Loucy (cell line): Measurements from ENCODE around the gene EBI3.

Experiments used
- H2AFZ ChIP-seq: fragments of 200-600 bp; sonication (generic); 2 replicates; pipeline ENCODE4 v1.6.0; 2016; ENCODE audit warnings: antibody characterized with exemption, mild to moderate bottlenecking, low read length, moderate library complexity
- H3F3A ChIP-seq: fragments of 200-600 bp; 2 replicates; pipeline ENCODE4 v1.6.0; 2016; ENCODE audit warnings: antibody characterized with exemption, low read depth, mild to moderate bottlenecking
- H3K27me3 ChIP-seq: fragments of 200-600 bp; sonication (generic); 2 replicates; pipeline ENCODE4 v1.6.1; 2014; ENCODE audit warnings: low read length, mild to moderate bottlenecking; ENCODE audit not compliant: insufficient read depth, poor library complexity, severe bottlenecking
- H3K36me3 ChIP-seq: fragments of 200-600 bp; sonication (generic); 2 replicates; pipeline ENCODE4 v1.6.1; 2016; ENCODE audit warnings: low read length; ENCODE audit not compliant: insufficient read depth
- H3K4me1 ChIP-seq: fragments of 200-600 bp; sonication (generic); 2 replicates; pipeline ENCODE4 v1.5.1; 2014; ENCODE audit warnings: low read length, mild to moderate bottlenecking; ENCODE audit not compliant: insufficient read depth, poor library complexity, severe bottlenecking
- H3K4me2 ChIP-seq: fragments of 200-600 bp; sonication (generic); 2 replicates; pipeline ENCODE4 v1.6.0; 2014; ENCODE audit warnings: antibody characterized with exemption, low read length, low read depth, mild to moderate bottlenecking; ENCODE audit not compliant: poor library complexity, severe bottlenecking
- H3K4me3 ChIP-seq: fragments of 200-600 bp; sonication (generic); 2 replicates; pipeline ENCODE4 v1.5.1; 2014; ENCODE audit warnings: low read length, mild to moderate bottlenecking, mixed read lengths; ENCODE audit not compliant: poor library complexity, severe bottlenecking
- H3K79me2 ChIP-seq: fragments of 200-600 bp; sonication (generic); 2 replicates; pipeline ENCODE4 v1.6.1; 2014; ENCODE audit warnings: low read length; ENCODE audit not compliant: insufficient read depth
- H3K9ac ChIP-seq: fragments of 200-600 bp; sonication (generic); 2 replicates; pipeline ENCODE4 v1.6.0; 2014; ENCODE audit warnings: mild to moderate bottlenecking, low read depth, low read length, moderate library complexity; ENCODE audit not compliant: poor library complexity, severe bottlenecking
- H3K9me2 ChIP-seq: fragments of 200-600 bp; sonication (generic); replicated peaks from 2 replicates; pipeline ENCODE4 v1.6.1; 2016; ENCODE audit warnings: low read depth, low read length, mixed read lengths
- H3K9me3 ChIP-seq: fragments of 200-600 bp; sonication (generic); 2 replicates; pipeline ENCODE4 v1.6.1; 2014; ENCODE audit warnings: mild to moderate bottlenecking, antibody characterized with exemption, low read length, low read depth; ENCODE audit not compliant: insufficient read depth
- H4K20me1 ChIP-seq: fragments of 200-600 bp; sonication (generic); 2 replicates; pipeline ENCODE4 v1.6.0; 2014; ENCODE audit warnings: antibody characterized with exemption, low read length, mild to moderate bottlenecking; ENCODE audit not compliant: insufficient read depth, poor library complexity, severe bottlenecking
- EZH2phosphoT487 ChIP-seq: fragments of 200-600 bp; IDR thresholded peaks from 2 replicates; pipeline ENCODE4 v1.6.1; 2018; ENCODE audit warnings: antibody characterized with exemption, mild to moderate bottlenecking, moderate library complexity, borderline replicate concordance
- TF ChIP-seq, protein P1 (sequence below): fragments of 200-600 bp; sonication (generic); conservative IDR thresholded peaks from 2 replicates; pipeline ENCODE4 v1.5.1; 2014; ENCODE audit warnings: mild to moderate bottlenecking, antibody characterized with exemption, low read length

Gene EBI3

DNA sequence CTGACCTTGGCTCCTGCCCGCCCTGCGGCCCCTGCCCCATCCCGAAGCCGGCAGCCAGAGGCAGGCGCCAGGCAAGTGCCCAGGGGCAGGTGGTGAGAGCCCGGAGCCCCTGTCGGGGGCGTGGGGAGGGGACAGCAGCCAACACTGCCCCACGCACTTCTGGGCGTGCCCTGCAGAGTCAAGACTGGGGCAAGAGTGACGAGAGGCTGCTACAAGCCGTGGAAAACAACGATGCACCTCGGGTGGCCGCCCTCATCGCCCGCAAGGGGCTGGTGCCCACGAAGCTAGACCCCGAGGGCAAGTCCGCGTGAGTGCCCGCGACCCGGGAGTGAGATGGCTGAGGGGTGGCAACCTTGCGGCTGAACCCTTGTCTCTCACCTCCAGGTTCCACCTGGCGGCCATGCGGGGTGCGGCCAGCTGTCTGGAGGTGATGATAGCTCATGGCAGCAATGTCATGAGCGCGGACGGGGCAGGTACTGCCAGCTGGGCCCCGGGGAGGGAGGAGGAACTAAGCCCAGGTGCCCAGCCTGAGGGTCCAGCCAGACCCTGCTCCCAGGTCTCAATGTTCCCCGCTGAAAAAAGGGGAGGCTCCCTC lies 29.5 kb upstream of the EBI3 start:
- H3K4me3 ChIP-seq, result no peak overlapping the region
- H3K4me1 ChIP-seq, result no peaks in the 10 kb centered on the region
- H3K79me2 ChIP-seq, result no peaks in the 10 kb centered on the region
- no peaks in the 10 kb centered on the region for H3K9me3 ChIP-seq
- no peaks in the 10 kb centered on the region for H3K36me3 ChIP-seq
- no peak overlapping the region for H3K4me2 ChIP-seq
- H3F3A ChIP-seq, result no peaks in the 10 kb centered on the region
- H3K9ac ChIP-seq, result no peak overlapping the region
- H3K9me2 ChIP-seq, result no peaks in the 10 kb centered on the region
- no peaks in the 10 kb centered on the region for H4K20me1 ChIP-seq
- no peak overlapping the region for H2AFZ ChIP-seq
- no peaks in the 10 kb centered on the region for H3K27me3 ChIP-seq
- no peak for TF ChIP-seq EZH2phosphoT487
- TF ChIP-seq, protein P1, sequence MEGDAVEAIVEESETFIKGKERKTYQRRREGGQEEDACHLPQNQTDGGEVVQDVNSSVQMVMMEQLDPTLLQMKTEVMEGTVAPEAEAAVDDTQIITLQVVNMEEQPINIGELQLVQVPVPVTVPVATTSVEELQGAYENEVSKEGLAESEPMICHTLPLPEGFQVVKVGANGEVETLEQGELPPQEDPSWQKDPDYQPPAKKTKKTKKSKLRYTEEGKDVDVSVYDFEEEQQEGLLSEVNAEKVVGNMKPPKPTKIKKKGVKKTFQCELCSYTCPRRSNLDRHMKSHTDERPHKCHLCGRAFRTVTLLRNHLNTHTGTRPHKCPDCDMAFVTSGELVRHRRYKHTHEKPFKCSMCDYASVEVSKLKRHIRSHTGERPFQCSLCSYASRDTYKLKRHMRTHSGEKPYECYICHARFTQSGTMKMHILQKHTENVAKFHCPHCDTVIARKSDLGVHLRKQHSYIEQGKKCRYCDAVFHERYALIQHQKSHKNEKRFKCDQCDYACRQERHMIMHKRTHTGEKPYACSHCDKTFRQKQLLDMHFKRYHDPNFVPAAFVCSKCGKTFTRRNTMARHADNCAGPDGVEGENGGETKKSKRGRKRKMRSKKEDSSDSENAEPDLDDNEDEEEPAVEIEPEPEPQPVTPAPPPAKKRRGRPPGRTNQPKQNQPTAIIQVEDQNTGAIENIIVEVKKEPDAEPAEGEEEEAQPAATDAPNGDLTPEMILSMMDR, result no peak

DNA sequence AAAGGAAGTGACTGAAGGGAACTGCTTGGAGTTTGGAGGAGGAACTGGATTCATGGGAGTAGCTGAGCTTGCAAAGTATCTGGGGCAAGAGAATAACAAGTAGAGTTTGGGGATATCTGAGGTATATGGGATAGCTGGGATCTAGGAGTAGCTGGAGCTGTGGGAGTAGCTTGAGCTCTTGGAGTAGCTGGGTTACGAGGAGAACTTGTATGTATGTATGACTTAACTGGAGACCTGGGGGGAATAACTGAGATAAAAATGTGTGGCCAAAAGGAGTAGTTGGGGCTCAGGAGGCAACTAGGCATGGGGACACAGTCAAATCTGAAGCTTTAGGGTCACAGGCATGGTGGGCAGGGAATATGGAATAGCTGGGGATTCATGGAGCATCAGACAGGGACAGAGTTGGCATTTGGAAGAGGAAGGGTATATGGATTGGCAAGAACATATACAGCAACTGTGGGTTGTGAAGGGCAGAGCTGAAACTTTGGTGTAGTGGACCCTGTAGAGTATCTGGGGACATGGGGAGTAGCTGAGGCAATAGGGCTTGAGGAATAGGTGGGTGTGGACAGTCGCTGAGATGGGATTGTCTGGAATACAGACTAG lies 28.3 kb upstream of the EBI3 start:
- no peaks in the 10 kb centered on the region for H3K36me3 ChIP-seq
- H3K4me3 ChIP-seq, result no peak overlapping the region
- H3F3A ChIP-seq, result no peaks in the 10 kb centered on the region
- no peaks in the 10 kb centered on the region for H3K79me2 ChIP-seq
- no peaks in the 10 kb centered on the region for H4K20me1 ChIP-seq
- H3K9ac ChIP-seq, result no peak overlapping the region
- no peaks in the 10 kb centered on the region for H3K27me3 ChIP-seq
- TF ChIP-seq EZH2phosphoT487, result no peak
- TF ChIP-seq, protein P1, result no peak
- H3K4me2 ChIP-seq, result no peak overlapping the region
- no peaks in the 10 kb centered on the region for H3K4me1 ChIP-seq
- no peaks in the 10 kb centered on the region for H3K9me3 ChIP-seq
- H2AFZ ChIP-seq, result no peak overlapping the region
- no peaks in the 10 kb centered on the region for H3K9me2 ChIP-seq

DNA sequence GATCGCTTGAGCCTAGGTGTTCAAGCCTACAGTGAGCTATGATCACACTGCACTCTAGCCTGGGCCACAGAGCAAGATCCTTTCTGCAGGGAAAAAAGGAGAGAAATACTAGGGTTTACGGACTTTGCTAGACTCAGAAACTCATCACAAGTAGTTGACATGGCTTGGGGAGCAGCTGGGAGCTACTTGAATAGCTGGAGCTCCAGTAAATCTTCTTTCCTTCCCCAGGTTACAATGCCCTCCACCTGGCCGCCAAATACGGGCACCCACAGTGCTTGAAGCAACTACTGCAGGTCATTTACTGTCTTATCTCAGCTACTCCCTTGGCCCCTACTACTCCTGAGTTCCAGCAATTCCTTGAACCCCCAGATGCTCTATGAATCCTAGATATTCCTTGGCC lies 27.5 kb upstream of the EBI3 start:
- Histone ChIP-seq H3K36me3 (no peaks in the 10 kb centered on the region), H3K4me1 (no peaks in the 10 kb centered on the region), H3K9ac (no peak overlapping the region), H3K4me3 (no peak overlapping the region), H3K27me3 (no peaks in the 10 kb centered on the region), H3K9me2 (no peaks in the 10 kb centered on the region), H3K4me2 (no peak overlapping the region), H2AFZ (no peak overlapping the region), H4K20me1 (no peaks in the 10 kb centered on the region), H3K79me2 (no peaks in the 10 kb centered on the region), H3F3A (no peaks in the 10 kb centered on the region), H3K9me3 (no peaks in the 10 kb centered on the region)
- TF ChIP-seq, protein P1, result no peak
- no peak for TF ChIP-seq EZH2phosphoT487
